Choroid plexus epithelial cell (primary cell): Measurements from ENCODE around the gene MOB3C.
"Not testable (repeated sequence)": the region's sequence is repeated elsewhere in the genome, so short reads cannot be mapped to it uniquely, and the experiment has no call there.

Experiments
- DNase-seq: peaks from one replicate; pipeline ENCODE4 v3.0.0-alpha.2; 2010; ENCODE audit warnings: low read depth
- H3K4me3 ChIP-seq: 2 replicates; pipeline ENCODE4 v1.5.1; 2011; ENCODE audit warnings: low read depth, mild to moderate bottlenecking, control low read depth, low read length, moderate library complexity
- TF ChIP-seq, protein P1 (sequence below): conservative IDR thresholded peaks from 2 replicates; pipeline ENCODE4 v1.5.1; 2011; ENCODE audit warnings: low read depth, mild to moderate bottlenecking, control low read depth, inconsistent platforms, low read length, moderate library complexity

Gene MOB3C

DNA sequence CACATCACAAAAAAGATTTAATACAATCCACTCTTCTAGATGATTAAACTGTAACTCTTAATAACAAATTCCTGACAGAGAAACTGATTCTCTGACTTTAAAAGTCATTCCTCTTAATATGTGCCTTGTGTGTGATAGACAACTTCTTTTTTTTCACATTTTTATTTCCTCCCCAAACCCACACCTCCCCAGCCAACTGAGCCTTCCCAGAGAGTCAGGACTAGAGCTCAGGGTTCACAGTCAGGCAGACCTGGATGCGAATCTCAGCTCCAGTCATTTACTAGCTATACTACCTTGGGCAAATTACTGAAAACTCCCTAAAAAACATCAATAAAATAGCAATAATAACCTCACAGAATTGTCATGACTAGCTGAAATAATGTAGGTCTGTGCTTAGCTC lies 37.4 kb upstream of the MOB3C start:
- no peak overlapping the region for H3K4me3 ChIP-seq
- TF ChIP-seq, protein P1, sequence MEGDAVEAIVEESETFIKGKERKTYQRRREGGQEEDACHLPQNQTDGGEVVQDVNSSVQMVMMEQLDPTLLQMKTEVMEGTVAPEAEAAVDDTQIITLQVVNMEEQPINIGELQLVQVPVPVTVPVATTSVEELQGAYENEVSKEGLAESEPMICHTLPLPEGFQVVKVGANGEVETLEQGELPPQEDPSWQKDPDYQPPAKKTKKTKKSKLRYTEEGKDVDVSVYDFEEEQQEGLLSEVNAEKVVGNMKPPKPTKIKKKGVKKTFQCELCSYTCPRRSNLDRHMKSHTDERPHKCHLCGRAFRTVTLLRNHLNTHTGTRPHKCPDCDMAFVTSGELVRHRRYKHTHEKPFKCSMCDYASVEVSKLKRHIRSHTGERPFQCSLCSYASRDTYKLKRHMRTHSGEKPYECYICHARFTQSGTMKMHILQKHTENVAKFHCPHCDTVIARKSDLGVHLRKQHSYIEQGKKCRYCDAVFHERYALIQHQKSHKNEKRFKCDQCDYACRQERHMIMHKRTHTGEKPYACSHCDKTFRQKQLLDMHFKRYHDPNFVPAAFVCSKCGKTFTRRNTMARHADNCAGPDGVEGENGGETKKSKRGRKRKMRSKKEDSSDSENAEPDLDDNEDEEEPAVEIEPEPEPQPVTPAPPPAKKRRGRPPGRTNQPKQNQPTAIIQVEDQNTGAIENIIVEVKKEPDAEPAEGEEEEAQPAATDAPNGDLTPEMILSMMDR = no peak
- no peak for DNase-seq

DNA sequence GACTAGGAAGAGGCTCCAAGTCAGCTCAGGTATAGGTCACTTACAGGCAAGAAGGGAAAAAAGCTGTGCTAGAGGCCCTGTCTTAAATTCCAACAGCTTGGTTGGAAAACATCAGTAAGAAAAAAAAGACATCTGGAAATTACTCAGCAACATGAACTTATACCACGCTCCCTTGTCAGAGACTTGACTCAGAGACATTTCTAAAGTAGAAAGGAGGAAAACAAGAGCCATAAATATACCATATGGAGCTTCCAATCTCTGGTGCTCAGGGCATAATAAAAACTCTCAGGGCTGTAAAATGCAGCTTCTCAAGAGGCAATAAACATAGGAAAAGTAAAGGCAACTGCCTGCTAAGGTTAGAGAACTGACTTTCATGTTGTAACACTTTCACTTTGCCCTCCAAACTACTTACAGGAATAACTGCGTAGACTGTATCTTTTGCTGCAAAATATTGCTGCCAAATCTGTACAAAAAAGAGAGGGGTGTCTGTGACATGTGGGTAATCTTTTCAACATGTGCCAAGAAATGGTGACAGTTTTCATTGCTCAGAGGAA lies 36.9 kb upstream of the MOB3C start:
- peak; percentile 43 for DNase-seq
- H3K4me3 ChIP-seq = no peak overlapping the region
- TF ChIP-seq, protein P1 = no peak

DNA sequence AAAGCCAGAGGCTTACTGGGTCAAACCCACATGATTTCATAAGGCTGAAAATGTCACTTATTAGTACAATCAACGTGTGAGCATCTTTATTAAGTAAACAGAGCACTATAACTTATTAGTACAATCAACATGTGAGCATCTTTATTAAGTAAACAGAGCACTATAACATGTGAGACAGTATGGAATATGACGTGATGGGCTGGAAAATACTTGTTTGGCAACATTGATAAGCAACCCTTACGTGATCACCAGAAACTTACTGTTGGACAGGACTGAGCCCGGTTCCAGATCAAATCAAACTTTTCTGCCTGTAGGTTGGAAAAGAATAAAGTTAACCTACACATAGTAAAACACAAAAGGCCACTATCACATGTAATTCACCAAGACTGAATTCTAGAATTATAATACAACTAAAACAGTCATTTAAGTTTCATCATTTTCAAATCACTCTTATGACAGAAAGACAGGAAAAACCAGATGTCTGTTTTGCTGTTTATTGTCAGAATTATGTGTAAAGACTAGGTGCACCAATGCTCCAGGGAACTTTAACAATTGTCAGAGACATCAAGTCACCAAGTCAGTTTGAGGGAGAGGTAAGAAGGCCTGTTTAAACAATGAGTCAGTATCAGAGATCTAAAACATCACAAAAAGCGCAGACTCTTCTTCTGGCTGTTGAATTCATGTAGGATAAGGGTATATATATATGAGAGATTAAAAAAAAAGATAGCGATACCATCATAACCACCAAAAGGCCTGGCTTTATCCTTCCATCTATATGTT lies 35.9 kb upstream of the MOB3C start:
- TF ChIP-seq, protein P1 = no peak
- H3K4me3 ChIP-seq = no peak overlapping the region
- no peak for DNase-seq

DNA sequence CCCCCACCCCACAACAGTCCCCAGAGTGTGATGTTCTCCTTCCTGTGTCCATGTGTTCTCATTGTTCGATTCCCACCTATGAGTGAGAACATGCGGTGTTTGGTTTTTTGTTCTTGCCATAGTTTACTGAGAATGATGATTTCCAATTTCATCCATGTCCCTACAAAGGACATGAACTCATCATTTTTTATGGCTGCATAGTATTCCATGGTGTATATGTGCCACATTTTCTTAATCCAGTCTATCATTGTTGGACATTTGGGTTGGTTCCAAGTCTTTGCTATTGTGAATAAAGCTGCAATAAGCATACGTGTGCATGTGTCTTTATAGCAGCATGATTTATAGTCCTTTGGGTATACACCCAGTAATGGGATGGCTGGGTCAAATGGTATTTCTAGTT lies 34.5 kb upstream of the MOB3C start:
- DNase-seq, H3K4me3 ChIP-seq: not testable (repeated sequence)

DNA sequence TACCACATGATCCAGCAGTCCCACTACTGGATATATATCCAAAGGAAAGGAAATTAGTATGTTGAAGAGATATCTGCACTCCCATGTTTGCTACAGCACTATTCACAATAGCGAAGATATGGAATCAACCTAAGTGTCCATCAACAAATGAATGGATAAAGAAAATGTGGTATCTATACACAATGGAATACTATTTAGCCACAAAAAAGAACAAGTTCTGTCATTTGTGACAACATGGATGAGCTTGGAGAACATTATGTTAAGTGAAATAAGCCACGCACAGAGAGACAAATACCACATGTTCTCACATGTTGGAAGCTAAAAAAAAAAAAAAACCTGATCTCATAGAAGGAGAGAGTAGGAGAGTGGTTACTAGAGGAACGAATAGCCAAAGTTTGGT lies 33.9 kb upstream of the MOB3C start:
- no peak for DNase-seq
- TF ChIP-seq, protein P1 = no peak

DNA sequence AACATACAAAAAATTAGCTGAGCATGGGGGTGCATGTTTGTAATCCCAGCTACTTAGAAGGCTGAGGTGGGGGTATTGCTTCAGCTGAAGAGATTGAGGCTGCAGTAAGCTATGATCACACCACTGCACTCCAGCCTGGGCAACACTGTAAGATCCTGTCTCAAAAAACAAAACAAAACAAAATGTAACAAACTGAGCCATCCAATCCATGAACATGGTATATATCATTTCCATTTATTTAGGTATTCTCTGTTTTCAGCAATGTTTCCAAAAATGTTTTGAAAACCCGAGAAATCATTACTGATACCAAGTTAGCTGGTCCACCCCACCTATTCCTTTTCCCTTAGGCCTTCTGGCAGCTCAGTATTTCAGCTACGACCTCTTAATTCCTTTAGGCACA lies 33.2 kb upstream of the MOB3C start:
- H3K4me3 ChIP-seq = no peak overlapping the region
- DNase-seq = no peak
- TF ChIP-seq, protein P1 = no peak

More for the DNA sequence above, 33.9 kb upstream of the MOB3C start:
- H3K4me3 ChIP-seq = no peak overlapping the region

DNA sequence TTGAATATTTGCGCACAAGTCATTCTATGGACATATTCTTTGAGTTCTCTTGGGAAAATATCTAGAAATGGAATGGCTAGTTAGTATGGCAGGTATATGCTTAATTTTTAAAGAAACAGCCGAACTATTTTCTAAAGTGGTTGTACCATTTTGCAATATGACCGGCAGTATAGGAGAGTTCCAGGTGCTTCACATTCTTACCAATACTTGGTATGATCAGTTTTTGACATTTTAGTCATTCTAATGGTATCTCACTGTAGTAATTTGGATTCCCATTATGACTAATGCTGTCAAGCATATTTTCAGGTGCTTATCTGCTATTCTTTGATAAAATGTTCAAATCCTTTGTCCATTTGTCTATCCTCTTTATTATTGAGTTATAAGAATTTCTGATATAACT lies 31.0 kb upstream of the MOB3C start:
- TF ChIP-seq, protein P1 = no peak
- no peak for DNase-seq

More for the DNA sequence above, 31.0 kb upstream of the MOB3C start:
- H3K4me3 ChIP-seq = no peak overlapping the region
